SK-N-SH treated with all-trans-retinoic acid at 6 μM for 48 hours (cell line): ENCODE data around the gene SNX11.

ENCODE experiments used
- ATAC-seq: fragments of 200-7000 bp; cut with Tn5 transposase; 3 replicates; pipeline ENCODE4 v1.9.1; 2020; ENCODE audit warnings: mild to moderate bottlenecking, moderate library complexity
- ARNTL ChIP-seq: fragments of 450-650 bp; formaldehyde crosslinking; IDR thresholded peaks from 2 replicates; pipeline ENCODE4 v1.5.0; 2020; ENCODE audit warnings: low read depth, mild to moderate bottlenecking, moderate library complexity, borderline replicate concordance
- BACH2 ChIP-seq: fragments of 250-450 bp; sonication (Bioruptor Pico); IDR thresholded peaks from 2 replicates; pipeline ENCODE4 v1.9.0; 2021; ENCODE audit warnings: mild to moderate bottlenecking, borderline replicate concordance
- CSDC2 ChIP-seq: fragments of 250-450 bp; sonication (Bioruptor Pico); IDR thresholded peaks from 2 replicates; pipeline ENCODE4 v1.5.0; 2020; ENCODE audit warnings: mild to moderate bottlenecking, moderate library complexity
- ESRRG ChIP-seq: fragments of 250-450 bp; sonication (Bioruptor Pico); IDR thresholded peaks from 2 replicates; pipeline ENCODE4 v1.6.1; 2021; ENCODE audit warnings: mild to moderate bottlenecking
- ISL1 ChIP-seq: fragments of 250-450 bp; sonication (Bioruptor Pico); IDR thresholded peaks from 2 replicates; pipeline ENCODE4 v2.1.2; 2022; ENCODE audit warnings: mild to moderate bottlenecking, moderate library complexity
- OSR1 ChIP-seq: fragments of 250-450 bp; sonication (Bioruptor Pico); IDR thresholded peaks from 2 replicates; pipeline ENCODE4 v1.8.0; 2022; ENCODE audit warnings: moderate library complexity, mild to moderate bottlenecking, inconsistent platforms
- RARB ChIP-seq: fragments of 250-450 bp; sonication (Bioruptor Pico); IDR thresholded peaks from 2 replicates; pipeline ENCODE4 v1.8.0; 2021; ENCODE audit warnings: mild to moderate bottlenecking, moderate library complexity
- SNAI2 ChIP-seq: fragments of 250-450 bp; sonication (Bioruptor Pico); IDR thresholded peaks from 2 replicates; pipeline ENCODE4 v1.5.0; 2020; ENCODE audit warnings: mild to moderate bottlenecking, moderate library complexity
- TCF4 ChIP-seq: fragments of 250-450 bp; sonication (Bioruptor Pico); IDR thresholded peaks from 2 replicates; pipeline ENCODE4 v1.8.0; 2021; ENCODE audit warnings: mild to moderate bottlenecking, moderate library complexity, borderline replicate concordance
- TOX ChIP-seq: fragments of 250-450 bp; sonication (Bioruptor Pico); IDR thresholded peaks from 2 replicates; pipeline ENCODE4 v1.8.0; 2021; ENCODE audit warnings: mild to moderate bottlenecking, moderate library complexity, borderline replicate concordance
- ZC3H10 ChIP-seq: fragments of 250-450 bp; sonication (Bioruptor Pico); IDR thresholded peaks from 2 replicates; pipeline ENCODE4 v1.5.1; 2021; ENCODE audit warnings: mild to moderate bottlenecking, moderate library complexity
- ZFP3 ChIP-seq: fragments of 250-450 bp; sonication (Bioruptor Pico); IDR thresholded peaks from 2 replicates; pipeline ENCODE4 v1.5.0; 2020; ENCODE audit warnings: mild to moderate bottlenecking, moderate library complexity
- ZFP30 ChIP-seq: fragments of 450-650 bp; formaldehyde crosslinking; IDR thresholded peaks from 2 replicates; pipeline ENCODE4 v1.5.0; 2022; ENCODE audit warnings: mild to moderate bottlenecking, moderate library complexity
- ZNF565 ChIP-seq: fragments of 450-650 bp; formaldehyde crosslinking; conservative IDR thresholded peaks from 2 replicates; pipeline ENCODE4 v1.5.0; 2020; ENCODE audit warnings: low read depth, mild to moderate bottlenecking, moderate library complexity
- ZNF70 ChIP-seq: fragments of 450-650 bp; formaldehyde crosslinking; IDR thresholded peaks from 2 replicates; pipeline ENCODE4 v1.5.0; 2020; ENCODE audit warnings: mild to moderate bottlenecking, moderate library complexity
- TF ChIP-seq, protein P1 (sequence below): fragments of 250-450 bp; sonication (Bioruptor Pico); IDR thresholded peaks from 2 replicates; pipeline ENCODE4 v1.5.1; 2021; ENCODE audit warnings: mild to moderate bottlenecking, moderate library complexity
- TF ChIP-seq, protein P2 (sequence below): fragments of 250-450 bp; sonication (Bioruptor Pico); IDR thresholded peaks from 2 replicates; pipeline ENCODE4 v1.8.0; 2020; ENCODE audit warnings: mild to moderate bottlenecking, moderate library complexity, borderline replicate concordance
- TF ChIP-seq, protein P3 (sequence below): fragments of 250-450 bp; sonication (Bioruptor Pico); IDR thresholded peaks from 2 replicates; pipeline ENCODE4 v1.8.0; 2021; ENCODE audit warnings: low read depth, mild to moderate bottlenecking, moderate library complexity, borderline replicate concordance
- TF ChIP-seq, protein P4 (sequence below): fragments of 250-450 bp; sonication (Bioruptor Pico); IDR thresholded peaks from 2 replicates; pipeline ENCODE4 v1.5.1; 2020; ENCODE audit warnings: low read depth, mild to moderate bottlenecking, moderate library complexity

The SNX11 gene

DNA sequence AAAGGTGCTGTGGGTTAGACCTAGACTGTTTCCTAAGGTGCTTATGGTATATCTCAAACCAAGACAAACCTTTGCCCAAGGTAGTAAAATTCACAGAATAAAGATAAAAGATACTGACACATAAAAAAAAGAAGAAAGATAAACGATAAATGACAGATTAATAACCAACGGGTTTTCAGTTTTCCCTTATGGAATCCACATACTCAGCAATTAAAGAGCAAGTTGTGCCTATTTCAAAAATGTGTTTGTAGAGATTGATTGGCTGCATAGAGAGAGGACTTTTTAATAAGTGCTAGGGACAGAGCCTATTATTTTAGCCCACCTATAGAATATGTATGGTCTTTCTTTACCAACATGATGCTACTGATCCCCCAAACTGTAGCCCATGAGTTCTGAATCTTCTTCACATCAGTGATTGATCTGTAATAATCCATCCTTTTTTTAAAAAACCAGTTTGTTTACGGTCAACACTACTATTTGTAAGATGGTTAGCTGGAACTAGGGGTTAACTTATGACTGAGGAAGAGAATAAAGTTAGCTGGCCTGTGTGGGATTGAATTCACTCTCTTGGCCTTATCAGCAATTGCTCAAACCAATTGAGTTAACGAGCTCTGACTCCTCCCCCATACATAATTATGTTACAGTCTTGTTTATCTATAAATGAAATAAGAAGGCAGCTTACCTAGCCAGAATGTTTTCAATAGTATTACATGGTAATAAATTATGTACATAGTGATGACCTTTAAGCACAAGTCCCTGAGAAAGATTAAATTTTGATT is 53.8 kb downstream of the SNX11 start:
- no peak for ATAC-seq
- no peak for TF ChIP-seq BACH2
- TF ChIP-seq TOX (CRISPR knock-in tag) = no peak
- TF ChIP-seq SNAI2 = no peak
- TF ChIP-seq ZC3H10 (CRISPR knock-in tag) = no peak
- TF ChIP-seq ISL1 (CRISPR knock-in tag) = no peak
- TF ChIP-seq ZFP30 (CRISPR knock-in tag) = no peak
- TF ChIP-seq, protein P1, sequence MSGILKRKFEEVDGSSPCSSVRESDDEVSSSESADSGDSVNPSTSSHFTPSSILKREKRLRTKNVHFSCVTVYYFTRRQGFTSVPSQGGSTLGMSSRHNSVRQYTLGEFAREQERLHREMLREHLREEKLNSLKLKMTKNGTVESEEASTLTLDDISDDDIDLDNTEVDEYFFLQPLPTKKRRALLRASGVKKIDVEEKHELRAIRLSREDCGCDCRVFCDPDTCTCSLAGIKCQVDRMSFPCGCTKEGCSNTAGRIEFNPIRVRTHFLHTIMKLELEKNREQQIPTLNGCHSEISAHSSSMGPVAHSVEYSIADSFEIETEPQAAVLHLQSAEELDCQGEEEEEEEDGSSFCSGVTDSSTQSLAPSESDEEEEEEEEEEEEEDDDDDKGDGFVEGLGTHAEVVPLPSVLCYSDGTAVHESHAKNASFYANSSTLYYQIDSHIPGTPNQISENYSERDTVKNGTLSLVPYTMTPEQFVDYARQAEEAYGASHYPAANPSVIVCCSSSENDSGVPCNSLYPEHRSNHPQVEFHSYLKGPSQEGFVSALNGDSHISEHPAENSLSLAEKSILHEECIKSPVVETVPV (CRISPR knock-in tag) = no peak
- TF ChIP-seq, protein P2, sequence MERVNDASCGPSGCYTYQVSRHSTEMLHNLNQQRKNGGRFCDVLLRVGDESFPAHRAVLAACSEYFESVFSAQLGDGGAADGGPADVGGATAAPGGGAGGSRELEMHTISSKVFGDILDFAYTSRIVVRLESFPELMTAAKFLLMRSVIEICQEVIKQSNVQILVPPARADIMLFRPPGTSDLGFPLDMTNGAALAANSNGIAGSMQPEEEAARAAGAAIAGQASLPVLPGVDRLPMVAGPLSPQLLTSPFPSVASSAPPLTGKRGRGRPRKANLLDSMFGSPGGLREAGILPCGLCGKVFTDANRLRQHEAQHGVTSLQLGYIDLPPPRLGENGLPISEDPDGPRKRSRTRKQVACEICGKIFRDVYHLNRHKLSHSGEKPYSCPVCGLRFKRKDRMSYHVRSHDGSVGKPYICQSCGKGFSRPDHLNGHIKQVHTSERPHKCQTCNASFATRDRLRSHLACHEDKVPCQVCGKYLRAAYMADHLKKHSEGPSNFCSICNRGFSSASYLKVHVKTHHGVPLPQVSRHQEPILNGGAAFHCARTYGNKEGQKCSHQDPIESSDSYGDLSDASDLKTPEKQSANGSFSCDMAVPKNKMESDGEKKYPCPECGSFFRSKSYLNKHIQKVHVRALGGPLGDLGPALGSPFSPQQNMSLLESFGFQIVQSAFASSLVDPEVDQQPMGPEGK (CRISPR knock-in tag) = no peak
- TF ChIP-seq ARNTL (CRISPR knock-in tag) = no peak
- TF ChIP-seq ZFP3 (CRISPR knock-in tag) = no peak
- TF ChIP-seq, protein P3, sequence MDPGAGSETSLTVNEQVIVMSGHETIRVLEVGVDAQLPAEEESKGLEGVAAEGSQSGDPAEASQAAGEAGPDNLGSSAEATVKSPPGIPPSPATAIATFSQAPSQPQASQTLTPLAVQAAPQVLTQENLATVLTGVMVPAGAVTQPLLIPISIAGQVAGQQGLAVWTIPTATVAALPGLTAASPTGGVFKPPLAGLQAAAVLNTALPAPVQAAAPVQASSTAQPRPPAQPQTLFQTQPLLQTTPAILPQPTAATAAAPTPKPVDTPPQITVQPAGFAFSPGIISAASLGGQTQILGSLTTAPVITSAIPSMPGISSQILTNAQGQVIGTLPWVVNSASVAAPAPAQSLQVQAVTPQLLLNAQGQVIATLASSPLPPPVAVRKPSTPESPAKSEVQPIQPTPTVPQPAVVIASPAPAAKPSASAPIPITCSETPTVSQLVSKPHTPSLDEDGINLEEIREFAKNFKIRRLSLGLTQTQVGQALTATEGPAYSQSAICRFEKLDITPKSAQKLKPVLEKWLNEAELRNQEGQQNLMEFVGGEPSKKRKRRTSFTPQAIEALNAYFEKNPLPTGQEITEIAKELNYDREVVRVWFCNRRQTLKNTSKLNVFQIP (CRISPR knock-in tag) = no peak

DNA sequence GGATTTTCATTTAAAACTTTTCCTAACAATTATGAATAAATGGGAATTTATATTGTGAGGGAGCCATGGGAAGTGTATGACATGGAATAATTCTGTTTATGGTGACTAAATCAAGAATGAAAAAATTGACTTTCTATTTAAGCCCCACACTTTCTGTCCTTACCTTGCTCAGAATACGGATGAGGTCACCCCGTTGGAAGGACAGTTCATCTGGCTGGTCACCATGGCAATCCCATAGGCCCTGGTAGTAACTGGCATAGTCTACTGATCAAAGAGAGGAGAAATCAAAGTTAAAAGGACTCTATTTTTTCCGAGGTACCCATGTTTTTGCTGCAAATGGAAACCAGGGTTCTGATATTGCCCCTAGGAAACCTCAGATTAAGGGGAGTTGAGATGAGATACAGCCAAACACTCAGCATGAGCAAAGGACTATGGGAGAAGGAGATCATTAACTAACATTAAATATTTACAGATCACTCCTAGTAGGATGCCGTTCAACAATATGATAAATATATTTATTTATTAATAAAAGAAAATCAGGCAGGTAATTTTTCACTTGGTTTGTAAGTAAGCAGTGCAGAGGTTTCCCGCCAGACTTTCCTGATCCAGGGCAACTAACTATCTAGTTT is 54.9 kb downstream of the SNX11 start:
- no peak for ATAC-seq
- TF ChIP-seq, protein P3 (CRISPR knock-in tag) = no peak
- no peak for TF ChIP-seq ZNF70 (CRISPR knock-in tag)
- no peak for TF ChIP-seq ZC3H10 (CRISPR knock-in tag)
- TF ChIP-seq CSDC2 (CRISPR knock-in tag) = no peak
- no peak for TF ChIP-seq SNAI2
- TF ChIP-seq ZFP30 (CRISPR knock-in tag) = no peak
- TF ChIP-seq, protein P2 (CRISPR knock-in tag) = no peak
- no peak for TF ChIP-seq BACH2
- TF ChIP-seq OSR1 (CRISPR knock-in tag) = no peak
- TF ChIP-seq ZNF565 (CRISPR knock-in tag) = no peak
- no peak for TF ChIP-seq ESRRG (CRISPR knock-in tag)
- TF ChIP-seq ISL1 (CRISPR knock-in tag) = no peak
- TF ChIP-seq, protein P4, sequence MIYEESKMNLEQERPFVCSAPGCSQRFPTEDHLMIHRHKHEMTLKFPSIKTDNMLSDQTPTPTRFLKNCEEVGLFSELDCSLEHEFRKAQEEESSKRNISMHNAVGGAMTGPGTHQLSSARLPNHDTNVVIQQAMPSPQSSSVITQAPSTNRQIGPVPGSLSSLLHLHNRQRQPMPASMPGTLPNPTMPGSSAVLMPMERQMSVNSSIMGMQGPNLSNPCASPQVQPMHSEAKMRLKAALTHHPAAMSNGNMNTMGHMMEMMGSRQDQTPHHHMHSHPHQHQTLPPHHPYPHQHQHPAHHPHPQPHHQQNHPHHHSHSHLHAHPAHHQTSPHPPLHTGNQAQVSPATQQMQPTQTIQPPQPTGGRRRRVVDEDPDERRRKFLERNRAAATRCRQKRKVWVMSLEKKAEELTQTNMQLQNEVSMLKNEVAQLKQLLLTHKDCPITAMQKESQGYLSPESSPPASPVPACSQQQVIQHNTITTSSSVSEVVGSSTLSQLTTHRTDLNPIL (CRISPR knock-in tag) = no peak
- TF ChIP-seq RARB (CRISPR knock-in tag) = no peak
- no peak for TF ChIP-seq TCF4 (CRISPR knock-in tag)
